HepG2 (cell line): ENCODE results near the gene TACC3. TPM values are rescaled to one million over a fixed set of nuclear protein-coding genes. Genes with fewer than 3 reads are reported as not detected.
A peak's percentile ranks its signal among the peaks of the same experiment; 100 is the strongest.

Experiments used
- ATAC-seq: fragments of 200-7000 bp; cut with Tn5 transposase; 3 replicates; pipeline ENCODE4 v1.9.1; 2020; ENCODE audit warnings: mild to moderate bottlenecking, moderate library complexity
- BruUV-seq: library from RNA; stranded (reverse); fragments of 400-500 nt; replicated peaks from 2 replicates; lab custom pipeline; 2021; lab: Mats Ljungman, UMichigan
- CTCF ChIA-PET: fragments of 300-600 bp; formaldehyde crosslinking; extraction: SDS; loops from one replicate; lab custom pipeline; 2021; ENCODE audit warnings: low total read pairs, inconsistent platforms, low intra/inter-chr PET ratio; lab: Yijun Ruan, JAX
- POLR2A ChIA-PET: fragments of 350-600 bp; sonication (Branson Sonifier 250); formaldehyde crosslinking; loops from one replicate; lab custom pipeline; 2020; ENCODE audit warnings: antibody characterized with exemption, inconsistent platforms; lab: Yijun Ruan, JAX
- DNase-seq: peaks from one replicate; pipeline ENCODE4 v3.0.0-alpha.2; 2015; ENCODE audit warnings: low spot score
- FAIRE-seq: peaks from 3 replicates; lab custom pipeline; 2011; peaks lifted over from hg19 to GRCh38; lab: Jason Lieb, UNC
- H2AFZ ChIP-seq: one replicate; pipeline ENCODE4 v1.6.1; 2011; ENCODE audit warnings: low read length, inconsistent platforms
- H3K27ac ChIP-seq: fragments of 300-600 bp; 3 replicates; pipeline ENCODE4 v1.8.0; 2011; ENCODE audit warnings: mixed run types, mild to moderate bottlenecking, mixed read lengths, low read length, inconsistent platforms; ENCODE audit not compliant: insufficient read depth; ENCODE audit errors: extremely low read length
- H3K27me3 ChIP-seq, 2 experiments: fragments of 200-600 bp in 1 of 2; 2 replicates in 1 of 2; 3 replicates in 1 of 2; pipeline versions ENCODE4 v1.6.0 to v1.8.0; 2011; ENCODE audit warnings: low read length in 2 of 2, mild to moderate bottlenecking in 2 of 2, moderate library complexity in 2 of 2, inconsistent platforms in 1 of 2; ENCODE audit not compliant: insufficient read depth in 2 of 2, control insufficient read depth in 1 of 2
- H3K36me3 ChIP-seq, 2 experiments: fragments of 200-600 bp in 1 of 2; replicated peaks in 1 of 2; 2 replicates in 1 of 2; 3 replicates in 1 of 2; pipeline versions ENCODE4 v1.5.1 to v1.8.0; 2011; ENCODE audit warnings: low read length in 2 of 2, inconsistent platforms in 1 of 2; ENCODE audit not compliant: insufficient read depth in 2 of 2, control insufficient read depth in 1 of 2
- H3K4me1 ChIP-seq: 2 replicates; pipeline ENCODE4 v1.5.1; 2012; ENCODE audit warnings: low read length, inconsistent platforms; ENCODE audit not compliant: insufficient read depth
- H3K4me2 ChIP-seq: 2 replicates; pipeline ENCODE4 v1.6.0; 2011; ENCODE audit warnings: low read depth, low read length, inconsistent platforms
- H3K4me3 ChIP-seq, 3 experiments: fragments of 200-600 bp in 1 of 3; sonication (generic), shearing (Covaris generic) in 1 of 3; replicated peaks in 1 of 3; 2 replicates each; pipeline ENCODE4 v1.5.1; 2011 to 2016; ENCODE audit warnings: low read length in 3 of 3, inconsistent platforms in 2 of 3, low read depth in 2 of 3, mild to moderate bottlenecking in 2 of 3, control low read depth in 1 of 3, mixed read lengths in 1 of 3; ENCODE audit not compliant: insufficient read depth in 1 of 3
- H3K79me2 ChIP-seq: one replicate; pipeline ENCODE4 v1.6.1; 2011; ENCODE audit warnings: low read length, inconsistent platforms; ENCODE audit not compliant: insufficient read depth
- H3K9ac ChIP-seq: 2 replicates; pipeline ENCODE4 v1.6.0; 2011; ENCODE audit warnings: mild to moderate bottlenecking, low read depth, low read length, inconsistent platforms; ENCODE audit not compliant: insufficient read depth
- H3K9me3 ChIP-seq: 2 replicates; pipeline ENCODE4 v1.5.1; 2012; ENCODE audit warnings: mild to moderate bottlenecking, low read length
- H4K20me1 ChIP-seq: 2 replicates; pipeline ENCODE4 v1.6.0; 2011; ENCODE audit warnings: inconsistent platforms, mild to moderate bottlenecking, low read length, moderate library complexity; ENCODE audit not compliant: insufficient read depth
- AKAP8 ChIP-seq: sonication (generic); formaldehyde crosslinking; IDR thresholded peaks from 2 replicates; pipeline ENCODE4 v1.5.1; 2020; ENCODE audit warnings: mild to moderate bottlenecking, missing genetic modification reagents
- ATF5 ChIP-seq: sonication (generic); formaldehyde crosslinking; IDR thresholded peaks from 2 replicates; pipeline ENCODE4 v1.4.0; 2020; ENCODE audit warnings: mild to moderate bottlenecking, low read depth, missing genetic modification reagents
- HHEX ChIP-seq: IDR thresholded peaks from 2 replicates; pipeline ENCODE4 v1.6.1; 2016; ENCODE audit warnings: control low read depth
- KLF6 ChIP-seq: IDR thresholded peaks from 2 replicates; pipeline ENCODE4 v1.8.0; 2016; ENCODE audit warnings: missing biosample characterization, missing genetic modification reagents
- MLX ChIP-seq: IDR thresholded peaks from 2 replicates; pipeline ENCODE4 v1.6.1; 2016
- MTF2 ChIP-seq: sonication (generic); formaldehyde crosslinking; IDR thresholded peaks from 2 replicates; pipeline ENCODE4 v1.5.0; 2020; ENCODE audit warnings: missing genetic modification reagents, borderline replicate concordance
- NCOA5 ChIP-seq: sonication (generic); formaldehyde crosslinking; IDR thresholded peaks from 2 replicates; pipeline ENCODE4 v1.4.0; 2020; ENCODE audit warnings: missing genetic modification reagents
- THAP11 ChIP-seq: IDR thresholded peaks from 2 replicates; pipeline ENCODE4 v1.6.1; 2016; ENCODE audit warnings: missing biosample characterization, missing genetic modification reagents
- ZBTB7A ChIP-seq: sonication (generic); formaldehyde crosslinking; IDR thresholded peaks from 2 replicates; pipeline ENCODE4 v1.8.0; 2022; ENCODE audit warnings: mild to moderate bottlenecking, missing genetic modification reagents
- ZBTB7B ChIP-seq: sonication (generic); formaldehyde crosslinking; IDR thresholded peaks from 2 replicates; pipeline ENCODE4 v1.4.0; 2020; ENCODE audit warnings: missing genetic modification reagents
- ZNF10 ChIP-seq: sonication (generic); formaldehyde crosslinking; IDR thresholded peaks from 2 replicates; pipeline ENCODE4 v1.4.0; 2020; ENCODE audit warnings: mild to moderate bottlenecking, low read depth, missing genetic modification reagents, borderline replicate concordance
- ZNF431 ChIP-seq: sonication (generic); formaldehyde crosslinking; IDR thresholded peaks from 2 replicates; pipeline ENCODE4 v1.9.0; 2022; ENCODE audit warnings: missing genetic modification reagents, low read depth, mild to moderate bottlenecking, borderline replicate concordance
- ZNF546 ChIP-seq: sonication (generic); formaldehyde crosslinking; conservative IDR thresholded peaks from 2 replicates; pipeline ENCODE4 v1.8.1; 2023; ENCODE audit warnings: mild to moderate bottlenecking, missing genetic modification reagents
- ZNF597 ChIP-seq: sonication (generic); formaldehyde crosslinking; IDR thresholded peaks from 2 replicates; pipeline ENCODE4 v1.5.0; 2020; ENCODE audit warnings: missing genetic modification reagents
- ZNF713 ChIP-seq: sonication (generic); formaldehyde crosslinking; IDR thresholded peaks from 2 replicates; pipeline ENCODE4 v1.4.0; 2020; ENCODE audit warnings: mild to moderate bottlenecking, missing genetic modification reagents
- ZNF747 ChIP-seq: sonication (generic); formaldehyde crosslinking; IDR thresholded peaks from 2 replicates; pipeline ENCODE4 v1.8.1; 2023; ENCODE audit warnings: missing genetic modification reagents, mild to moderate bottlenecking, borderline replicate concordance
- WGBS: methylation state at CpG from one replicate; pipeline ENCODE4 v1.1.6; 2017; ENCODE audit warnings: low lambda C conversion rate; 5-methylcytosine and 5-hydroxymethylcytosine counted together
- in situ Hi-C: cut with HindIII; loops from 2 replicates; pipeline ENCODE4 v1.10.0; 2017; ENCODE audit warnings: low pct_unique_long_range_greater_than_20kb; ENCODE audit not compliant: extremely low pct_ligation_motif_present
- intact Hi-C: fragments of 100-400 bp; cut with micrococcal nuclease; formaldehyde crosslinking; loops from one replicate; pipeline ENCODE4 v1.10.0; 2022; ENCODE audit not compliant: unreplicated experiment
- polyA plus RNA-seq, 8 experiments: library from polyadenylated mRNA; depleted of rRNA in 3 of 8; stranded (reverse) in 7 of 8; unstranded in 1 of 8; fragments of >200 nt; fragmentation: Illumina TruSeq in 4 of 8; extraction: Trizol in 4 of 8; gene quantifications; 2 replicates each; pipeline versions ENCODE4 v1.2.1 to v1.2.3, GENCODE V29; 2011 to 2016; ENCODE audit warnings: low read depth in 4 of 8, missing spikeins in 1 of 8, mixed read lengths in 1 of 8; ENCODE audit not compliant: insufficient read depth in 1 of 8
- total RNA-seq, 5 experiments: library from RNA; depleted of rRNA; stranded (reverse); fragments of >200 nt; fragmentation: Illumina TruSeq; extraction: Trizol; gene quantifications; 2 replicates each; pipeline ENCODE4 v1.2.3, GENCODE V29; 2016; ENCODE audit warnings: low read depth in 1 of 5
- TF ChIP-seq, protein P1 (sequence below): sonication (generic); formaldehyde crosslinking; IDR thresholded peaks from 2 replicates; pipeline ENCODE4 v1.4.0; 2020; ENCODE audit warnings: mild to moderate bottlenecking, missing genetic modification reagents
- TF ChIP-seq, protein P2 (sequence below): sonication (generic); formaldehyde crosslinking; IDR thresholded peaks from 2 replicates; pipeline ENCODE4 v1.9.0; 2021; ENCODE audit warnings: missing genetic modification reagents, borderline replicate concordance

Gene TACC3
- total and polyA plus RNA-seq, 2 of the 13 experiments (the other 11 are each of a cell fraction or from before 2014, with no cell fraction given) = 20.3 to 21.2 TPM

- Histone ChIP-seq H3K4me1 (peaks cover 99% of the 10 kb centered on the region), H3K27ac (peak overlapping the region; percentile 86), H3K4me3 (peak overlapping the region; percentile 36 to 67 (median 44); a peak in 5 of 6 replicates), H3K9ac (peak overlapping the region; percentile 73), H3K79me2 (peaks cover 7% of the 10 kb centered on the region), H3K36me3 (no peaks in the 10 kb centered on the region), H3K9me3 (no peaks in the 10 kb centered on the region), H3K27me3 (no peaks in the 10 kb centered on the region), H3K4me2 (peak overlapping the region; percentile 87), H2AFZ (no peak overlapping the region), H4K20me1 (no peaks in the 10 kb centered on the region)
- in situ Hi-C loops (no loop called here), intact Hi-C loops (loop anchor here (2.0 to 5.0 kb wide), 2 partner anchors 19 to 36 kb away; no protein-coding TSS in a partner anchor)
- no TSS peak for BruUV-seq
- ATAC-seq = peak; percentile 21
- ChIA-PET CTCF (no interaction called here), POLR2A (interaction anchor here (1.0 to 34.3 kb wide), 5 partner anchors 5 to 64 kb away, joined by 4 to 1258 read pairs (median 17); partner anchors contain the start of genes FGFR3 and SLBP)
- WGBS = 9% methylated on average over 14 of the region's 23 CpGs
- DNase-seq = peak; percentile 46
- no peak for FAIRE-seq
- TF ChIP-seq MLX (CRISPR knock-in tag) (no peak), KLF6 (CRISPR knock-in tag) (no peak), ATF5 (CRISPR knock-in tag) (peak; percentile 34; the same call in 1 of the 2 replicates), ZBTB7A (CRISPR knock-in tag) (peak; percentile 72; the same call in 1 of the 2 replicates), HHEX (CRISPR knock-in tag) (no peak), ZNF713 (CRISPR knock-in tag) (0 out of 2 replicates have a peak, but pooled peaks have one; percentile 33), ZNF747 (CRISPR knock-in tag) (no peak), ZNF597 (CRISPR knock-in tag) (no peak), THAP11 (CRISPR knock-in tag) (0 out of 2 replicates have a peak, but pooled peaks have one; percentile 31), ZBTB7B (peak; percentile 46; the same call in 1 of the 2 replicates), NCOA5 (CRISPR knock-in tag) (no peak), ZNF10 (no peak), ZNF431 (CRISPR knock-in tag) (no peak), AKAP8 (CRISPR knock-in tag) (peak; percentile 75; the same call in 1 of the 2 replicates), ZNF546 (CRISPR knock-in tag) (peak; percentile 49), MTF2 (CRISPR knock-in tag) (no peak)
- TF ChIP-seq, protein P1, sequence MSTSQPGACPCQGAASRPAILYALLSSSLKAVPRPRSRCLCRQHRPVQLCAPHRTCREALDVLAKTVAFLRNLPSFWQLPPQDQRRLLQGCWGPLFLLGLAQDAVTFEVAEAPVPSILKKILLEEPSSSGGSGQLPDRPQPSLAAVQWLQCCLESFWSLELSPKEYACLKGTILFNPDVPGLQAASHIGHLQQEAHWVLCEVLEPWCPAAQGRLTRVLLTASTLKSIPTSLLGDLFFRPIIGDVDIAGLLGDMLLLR (CRISPR knock-in tag) = 0 out of 2 replicates have a peak, but pooled peaks have one; percentile 22
- TF ChIP-seq, protein P2, sequence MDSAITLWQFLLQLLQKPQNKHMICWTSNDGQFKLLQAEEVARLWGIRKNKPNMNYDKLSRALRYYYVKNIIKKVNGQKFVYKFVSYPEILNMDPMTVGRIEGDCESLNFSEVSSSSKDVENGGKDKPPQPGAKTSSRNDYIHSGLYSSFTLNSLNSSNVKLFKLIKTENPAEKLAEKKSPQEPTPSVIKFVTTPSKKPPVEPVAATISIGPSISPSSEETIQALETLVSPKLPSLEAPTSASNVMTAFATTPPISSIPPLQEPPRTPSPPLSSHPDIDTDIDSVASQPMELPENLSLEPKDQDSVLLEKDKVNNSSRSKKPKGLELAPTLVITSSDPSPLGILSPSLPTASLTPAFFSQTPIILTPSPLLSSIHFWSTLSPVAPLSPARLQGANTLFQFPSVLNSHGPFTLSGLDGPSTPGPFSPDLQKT (CRISPR knock-in tag) = no peak
These were observed 54.6 kb downstream of the TACC3 start for GRCh38 chr4:1775731-1776500.
